WTC11 (cell line): ENCODE data around the gene CHID1. TPM values are rescaled to one million over a fixed set of nuclear protein-coding genes. Genes with fewer than 3 reads are reported as not detected.

Experiments used
- AR ChIP-seq: fragments of 250-450 bp; sonication (Bioruptor Pico); IDR thresholded peaks from 2 replicates; pipeline ENCODE4 v1.9.0; 2021; ENCODE audit warnings: mild to moderate bottlenecking
- CREB1 ChIP-seq: sonication (generic); formaldehyde crosslinking; IDR thresholded peaks from 2 replicates; pipeline ENCODE4 v1.8.0; 2023; ENCODE audit warnings: mild to moderate bottlenecking, missing genetic modification reagents
- ESRRA ChIP-seq: sonication (generic); formaldehyde crosslinking; IDR thresholded peaks from 2 replicates; pipeline ENCODE4 v1.8.1; 2022; ENCODE audit warnings: mild to moderate bottlenecking, missing genetic modification reagents, borderline replicate concordance
- ETV6 ChIP-seq: sonication (generic); formaldehyde crosslinking; IDR thresholded peaks from 2 replicates; pipeline ENCODE4 v1.8.1; 2022; ENCODE audit warnings: mild to moderate bottlenecking, missing genetic modification reagents
- FOXK1 ChIP-seq: sonication (generic); formaldehyde crosslinking; IDR thresholded peaks from 2 replicates; pipeline ENCODE4 v1.8.0; 2022; ENCODE audit warnings: mild to moderate bottlenecking, moderate library complexity, missing genetic modification reagents
- FOXP1 ChIP-seq: sonication (generic); formaldehyde crosslinking; IDR thresholded peaks from 2 replicates; pipeline ENCODE4 v1.8.0; 2022; ENCODE audit warnings: missing genetic modification reagents, mild to moderate bottlenecking, moderate library complexity, borderline replicate concordance
- GTF2I ChIP-seq: fragments of 250-450 bp; sonication (Bioruptor Pico); conservative IDR thresholded peaks from 2 replicates; pipeline ENCODE4 v1.4.0; 2021; ENCODE audit warnings: mild to moderate bottlenecking
- NFE2L1 ChIP-seq: sonication (generic); formaldehyde crosslinking; IDR thresholded peaks from 2 replicates; pipeline ENCODE4 v1.8.1; 2023; ENCODE audit warnings: missing genetic modification reagents
- NR3C1 ChIP-seq: sonication (generic); formaldehyde crosslinking; conservative IDR thresholded peaks from 2 replicates; pipeline ENCODE4 v1.8.1; 2023; ENCODE audit warnings: low read depth, mild to moderate bottlenecking, missing genetic modification reagents
- PRRX2 ChIP-seq: fragments of 250-450 bp; sonication (Bioruptor Pico); IDR thresholded peaks from 2 replicates; pipeline ENCODE4 v1.8.0; 2021; ENCODE audit warnings: mild to moderate bottlenecking
- SOX15 ChIP-seq: fragments of 250-450 bp; sonication (Bioruptor Pico); IDR thresholded peaks from 2 replicates; pipeline ENCODE4 v1.9.0; 2021; ENCODE audit warnings: mild to moderate bottlenecking
- SP1 ChIP-seq: sonication (generic); formaldehyde crosslinking; conservative IDR thresholded peaks from 2 replicates; pipeline ENCODE4 v1.8.1; 2022; ENCODE audit warnings: missing genetic modification reagents
- TEAD1 ChIP-seq: sonication (generic); formaldehyde crosslinking; IDR thresholded peaks from 2 replicates; pipeline ENCODE4 v1.8.0; 2022; ENCODE audit warnings: mild to moderate bottlenecking, missing genetic modification reagents
- ZNF121 ChIP-seq: sonication (generic); formaldehyde crosslinking; IDR thresholded peaks from 2 replicates; pipeline ENCODE4 v1.8.0; 2023; ENCODE audit warnings: missing genetic modification reagents
- ZNF219 ChIP-seq: sonication (generic); formaldehyde crosslinking; IDR thresholded peaks from 2 replicates; pipeline ENCODE4 v1.8.0; 2023; ENCODE audit warnings: missing genetic modification reagents, mild to moderate bottlenecking, borderline replicate concordance
- ZNF423 ChIP-seq: fragments of 250-450 bp; sonication (Bioruptor Pico); IDR thresholded peaks from 2 replicates; pipeline ENCODE4 v2.1.2; 2022; ENCODE audit warnings: mild to moderate bottlenecking, moderate library complexity
- total RNA-seq: library from RNA; stranded (reverse); gene quantifications from 3 replicates; pipeline ENCODE4 v1.2.3, GENCODE V29; 2021
- TF ChIP-seq, protein P1 (sequence below): sonication (generic); formaldehyde crosslinking; IDR thresholded peaks from 2 replicates; pipeline ENCODE4 v1.8.0; 2022; ENCODE audit warnings: mild to moderate bottlenecking, missing genetic modification reagents
- TF ChIP-seq, protein P2 (sequence below): sonication (generic); formaldehyde crosslinking; IDR thresholded peaks from 2 replicates; pipeline ENCODE4 v1.8.0; 2022; ENCODE audit warnings: missing genetic modification reagents
- TF ChIP-seq, protein P3 (sequence below): sonication (generic); formaldehyde crosslinking; IDR thresholded peaks from 2 replicates; pipeline ENCODE4 v1.8.1; 2022; ENCODE audit warnings: low read depth, missing genetic modification reagents, borderline replicate concordance
- TF ChIP-seq, protein P4 (sequence below): sonication (generic); formaldehyde crosslinking; IDR thresholded peaks from 2 replicates; pipeline ENCODE4 v1.8.1; 2023; ENCODE audit warnings: mild to moderate bottlenecking, missing genetic modification reagents
- TF ChIP-seq, protein P5 (sequence below): sonication (generic); formaldehyde crosslinking; IDR thresholded peaks from 2 replicates; pipeline ENCODE4 v1.8.1; 2023; ENCODE audit warnings: mild to moderate bottlenecking, missing genetic modification reagents, borderline replicate concordance

The CHID1 gene
- total RNA-seq, 1 experiment from 2014 or later = 92.8 TPM

DNA sequence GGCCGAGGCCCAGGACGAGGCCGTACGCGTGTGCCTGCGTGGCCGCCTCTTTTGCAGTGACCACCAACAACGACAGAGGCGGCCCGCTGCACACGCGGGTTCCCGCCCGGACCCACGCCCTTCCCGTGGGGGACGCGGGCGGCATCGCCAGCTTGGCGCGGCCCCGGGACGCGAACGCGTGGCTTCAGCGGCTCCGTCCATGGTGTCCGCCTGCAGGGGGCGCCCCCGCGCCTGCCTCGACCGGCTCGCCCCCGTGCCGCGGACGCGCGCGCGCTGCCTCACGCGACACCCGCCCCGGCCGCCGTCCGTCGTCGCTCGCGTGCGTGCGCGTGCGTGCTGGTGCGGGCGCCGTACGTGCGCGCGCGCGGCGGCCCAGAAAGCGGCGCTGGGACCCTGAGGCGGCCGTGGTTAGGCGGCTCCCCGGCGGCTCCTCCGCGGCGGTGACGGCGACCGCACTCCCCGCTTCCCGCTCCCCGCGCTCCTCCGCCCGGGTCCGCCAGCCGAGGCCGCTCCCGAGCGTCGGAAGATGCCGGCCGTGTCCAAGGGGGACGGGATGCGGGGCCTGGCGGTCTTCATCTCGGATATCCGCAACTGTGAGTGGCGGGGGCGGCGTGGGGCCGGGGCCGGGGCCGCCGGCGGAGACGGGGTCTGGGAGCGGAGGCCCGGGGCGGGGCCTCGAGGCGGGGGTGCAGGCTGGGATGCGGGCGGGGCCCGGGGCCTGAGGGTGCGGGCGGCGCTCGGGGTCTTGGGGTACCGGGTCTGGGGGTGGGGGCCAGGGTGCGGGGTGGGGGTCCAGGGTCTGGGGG, 15.1 kb upstream of the CHID1 start, which contains the start of gene AP2A2 (continued):
- TF ChIP-seq ZNF219 = no peak
- peak; percentile 54; the same call in 1 of the 2 replicates for TF ChIP-seq SP1 (CRISPR knock-in tag)
- TF ChIP-seq PRRX2 (CRISPR knock-in tag) = peak; percentile 85
- no peak for TF ChIP-seq AR (CRISPR knock-in tag)
- TF ChIP-seq, protein P1, sequence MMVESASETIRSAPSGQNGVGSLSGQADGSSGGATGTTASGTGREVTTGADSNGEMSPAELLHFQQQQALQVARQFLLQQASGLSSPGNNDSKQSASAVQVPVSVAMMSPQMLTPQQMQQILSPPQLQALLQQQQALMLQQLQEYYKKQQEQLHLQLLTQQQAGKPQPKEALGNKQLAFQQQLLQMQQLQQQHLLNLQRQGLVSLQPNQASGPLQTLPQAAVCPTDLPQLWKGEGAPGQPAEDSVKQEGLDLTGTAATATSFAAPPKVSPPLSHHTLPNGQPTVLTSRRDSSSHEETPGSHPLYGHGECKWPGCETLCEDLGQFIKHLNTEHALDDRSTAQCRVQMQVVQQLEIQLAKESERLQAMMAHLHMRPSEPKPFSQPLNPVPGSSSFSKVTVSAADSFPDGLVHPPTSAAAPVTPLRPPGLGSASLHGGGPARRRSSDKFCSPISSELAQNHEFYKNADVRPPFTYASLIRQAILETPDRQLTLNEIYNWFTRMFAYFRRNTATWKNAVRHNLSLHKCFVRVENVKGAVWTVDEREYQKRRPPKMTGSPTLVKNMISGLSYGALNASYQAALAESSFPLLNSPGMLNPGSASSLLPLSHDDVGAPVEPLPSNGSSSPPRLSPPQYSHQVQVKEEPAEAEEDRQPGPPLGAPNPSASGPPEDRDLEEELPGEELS (CRISPR knock-in tag) = no peak; the same call in 1 of the 2 replicates
- TF ChIP-seq, protein P2, sequence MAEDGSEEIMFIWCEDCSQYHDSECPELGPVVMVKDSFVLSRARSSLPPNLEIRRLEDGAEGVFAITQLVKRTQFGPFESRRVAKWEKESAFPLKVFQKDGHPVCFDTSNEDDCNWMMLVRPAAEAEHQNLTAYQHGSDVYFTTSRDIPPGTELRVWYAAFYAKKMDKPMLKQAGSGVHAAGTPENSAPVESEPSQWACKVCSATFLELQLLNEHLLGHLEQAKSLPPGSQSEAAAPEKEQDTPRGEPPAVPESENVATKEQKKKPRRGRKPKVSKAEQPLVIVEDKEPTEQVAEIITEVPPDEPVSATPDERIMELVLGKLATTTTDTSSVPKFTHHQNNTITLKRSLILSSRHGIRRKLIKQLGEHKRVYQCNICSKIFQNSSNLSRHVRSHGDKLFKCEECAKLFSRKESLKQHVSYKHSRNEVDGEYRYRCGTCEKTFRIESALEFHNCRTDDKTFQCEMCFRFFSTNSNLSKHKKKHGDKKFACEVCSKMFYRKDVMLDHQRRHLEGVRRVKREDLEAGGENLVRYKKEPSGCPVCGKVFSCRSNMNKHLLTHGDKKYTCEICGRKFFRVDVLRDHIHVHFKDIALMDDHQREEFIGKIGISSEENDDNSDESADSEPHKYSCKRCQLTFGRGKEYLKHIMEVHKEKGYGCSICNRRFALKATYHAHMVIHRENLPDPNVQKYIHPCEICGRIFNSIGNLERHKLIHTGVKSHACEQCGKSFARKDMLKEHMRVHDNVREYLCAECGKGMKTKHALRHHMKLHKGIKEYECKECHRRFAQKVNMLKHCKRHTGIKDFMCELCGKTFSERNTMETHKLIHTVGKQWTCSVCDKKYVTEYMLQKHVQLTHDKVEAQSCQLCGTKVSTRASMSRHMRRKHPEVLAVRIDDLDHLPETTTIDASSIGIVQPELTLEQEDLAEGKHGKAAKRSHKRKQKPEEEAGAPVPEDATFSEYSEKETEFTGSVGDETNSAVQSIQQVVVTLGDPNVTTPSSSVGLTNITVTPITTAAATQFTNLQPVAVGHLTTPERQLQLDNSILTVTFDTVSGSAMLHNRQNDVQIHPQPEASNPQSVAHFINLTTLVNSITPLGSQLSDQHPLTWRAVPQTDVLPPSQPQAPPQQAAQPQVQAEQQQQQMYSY (CRISPR knock-in tag) = no peak
- no peak for TF ChIP-seq NFE2L1 (CRISPR knock-in tag)
- peak; percentile 85; the same call in 1 of the 2 replicates for TF ChIP-seq NR3C1 (CRISPR knock-in tag)
- peak; percentile 85 for TF ChIP-seq TEAD1 (CRISPR knock-in tag)
- TF ChIP-seq FOXP1 (CRISPR knock-in tag) = no peak
- TF ChIP-seq ETV6 (CRISPR knock-in tag) = no peak; the same call in 1 of the 2 replicates
- peak; percentile 51; the same call in 1 of the 2 replicates for TF ChIP-seq ESRRA (CRISPR knock-in tag)
- no peak for TF ChIP-seq GTF2I (CRISPR knock-in tag)
- TF ChIP-seq ZNF423 (CRISPR knock-in tag) = peak; percentile 22; the same call in 1 of the 2 replicates
- no peak for TF ChIP-seq CREB1 (CRISPR knock-in tag)
- TF ChIP-seq, protein P3, sequence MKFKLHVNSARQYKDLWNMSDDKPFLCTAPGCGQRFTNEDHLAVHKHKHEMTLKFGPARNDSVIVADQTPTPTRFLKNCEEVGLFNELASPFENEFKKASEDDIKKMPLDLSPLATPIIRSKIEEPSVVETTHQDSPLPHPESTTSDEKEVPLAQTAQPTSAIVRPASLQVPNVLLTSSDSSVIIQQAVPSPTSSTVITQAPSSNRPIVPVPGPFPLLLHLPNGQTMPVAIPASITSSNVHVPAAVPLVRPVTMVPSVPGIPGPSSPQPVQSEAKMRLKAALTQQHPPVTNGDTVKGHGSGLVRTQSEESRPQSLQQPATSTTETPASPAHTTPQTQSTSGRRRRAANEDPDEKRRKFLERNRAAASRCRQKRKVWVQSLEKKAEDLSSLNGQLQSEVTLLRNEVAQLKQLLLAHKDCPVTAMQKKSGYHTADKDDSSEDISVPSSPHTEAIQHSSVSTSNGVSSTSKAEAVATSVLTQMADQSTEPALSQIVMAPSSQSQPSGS (CRISPR knock-in tag) = no peak
- TF ChIP-seq, protein P4, sequence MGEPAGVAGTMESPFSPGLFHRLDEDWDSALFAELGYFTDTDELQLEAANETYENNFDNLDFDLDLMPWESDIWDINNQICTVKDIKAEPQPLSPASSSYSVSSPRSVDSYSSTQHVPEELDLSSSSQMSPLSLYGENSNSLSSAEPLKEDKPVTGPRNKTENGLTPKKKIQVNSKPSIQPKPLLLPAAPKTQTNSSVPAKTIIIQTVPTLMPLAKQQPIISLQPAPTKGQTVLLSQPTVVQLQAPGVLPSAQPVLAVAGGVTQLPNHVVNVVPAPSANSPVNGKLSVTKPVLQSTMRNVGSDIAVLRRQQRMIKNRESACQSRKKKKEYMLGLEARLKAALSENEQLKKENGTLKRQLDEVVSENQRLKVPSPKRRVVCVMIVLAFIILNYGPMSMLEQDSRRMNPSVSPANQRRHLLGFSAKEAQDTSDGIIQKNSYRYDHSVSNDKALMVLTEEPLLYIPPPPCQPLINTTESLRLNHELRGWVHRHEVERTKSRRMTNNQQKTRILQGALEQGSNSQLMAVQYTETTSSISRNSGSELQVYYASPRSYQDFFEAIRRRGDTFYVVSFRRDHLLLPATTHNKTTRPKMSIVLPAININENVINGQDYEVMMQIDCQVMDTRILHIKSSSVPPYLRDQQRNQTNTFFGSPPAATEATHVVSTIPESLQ = no peak
- TF ChIP-seq SOX15 (CRISPR knock-in tag) = no peak
- TF ChIP-seq FOXK1 (CRISPR knock-in tag) = no peak; the same call in 1 of the 2 replicates
- TF ChIP-seq, protein P5, sequence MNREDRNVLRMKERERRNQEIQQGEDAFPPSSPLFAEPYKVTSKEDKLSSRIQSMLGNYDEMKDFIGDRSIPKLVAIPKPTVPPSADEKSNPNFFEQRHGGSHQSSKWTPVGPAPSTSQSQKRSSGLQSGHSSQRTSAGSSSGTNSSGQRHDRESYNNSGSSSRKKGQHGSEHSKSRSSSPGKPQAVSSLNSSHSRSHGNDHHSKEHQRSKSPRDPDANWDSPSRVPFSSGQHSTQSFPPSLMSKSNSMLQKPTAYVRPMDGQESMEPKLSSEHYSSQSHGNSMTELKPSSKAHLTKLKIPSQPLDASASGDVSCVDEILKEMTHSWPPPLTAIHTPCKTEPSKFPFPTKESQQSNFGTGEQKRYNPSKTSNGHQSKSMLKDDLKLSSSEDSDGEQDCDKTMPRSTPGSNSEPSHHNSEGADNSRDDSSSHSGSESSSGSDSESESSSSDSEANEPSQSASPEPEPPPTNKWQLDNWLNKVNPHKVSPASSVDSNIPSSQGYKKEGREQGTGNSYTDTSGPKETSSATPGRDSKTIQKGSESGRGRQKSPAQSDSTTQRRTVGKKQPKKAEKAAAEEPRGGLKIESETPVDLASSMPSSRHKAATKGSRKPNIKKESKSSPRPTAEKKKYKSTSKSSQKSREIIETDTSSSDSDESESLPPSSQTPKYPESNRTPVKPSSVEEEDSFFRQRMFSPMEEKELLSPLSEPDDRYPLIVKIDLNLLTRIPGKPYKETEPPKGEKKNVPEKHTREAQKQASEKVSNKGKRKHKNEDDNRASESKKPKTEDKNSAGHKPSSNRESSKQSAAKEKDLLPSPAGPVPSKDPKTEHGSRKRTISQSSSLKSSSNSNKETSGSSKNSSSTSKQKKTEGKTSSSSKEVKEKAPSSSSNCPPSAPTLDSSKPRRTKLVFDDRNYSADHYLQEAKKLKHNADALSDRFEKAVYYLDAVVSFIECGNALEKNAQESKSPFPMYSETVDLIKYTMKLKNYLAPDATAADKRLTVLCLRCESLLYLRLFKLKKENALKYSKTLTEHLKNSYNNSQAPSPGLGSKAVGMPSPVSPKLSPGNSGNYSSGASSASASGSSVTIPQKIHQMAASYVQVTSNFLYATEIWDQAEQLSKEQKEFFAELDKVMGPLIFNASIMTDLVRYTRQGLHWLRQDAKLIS (CRISPR knock-in tag) = no peak
- peak; percentile 40; the same call in 1 of the 2 replicates for TF ChIP-seq ZNF121 (CRISPR knock-in tag)
